Sigmoid colon (tissue), 3 donors: ENCODE measurements around the gene OR4N2.
"Not testable (repeated sequence)": the region's sequence is repeated elsewhere in the genome, so short reads cannot be mapped to it uniquely, and the experiment has no call there.

Experiments
- POLR2A ChIP-seq, 2 donors: fragments of 450-650 bp; IDR thresholded peaks; one replicate each; pipeline ENCODE4 v1.6.1; 2016; ENCODE audit warnings: antibody characterized with exemption in 2 of 2, mild to moderate bottlenecking in 2 of 2, moderate library complexity in 2 of 2
- TF ChIP-seq, protein P1 (sequence below), 4 experiments: fragments of 450-650 bp in 3 of 4; fragments of 200-600 bp in 1 of 4; IDR thresholded peaks; one replicate each; pipeline ENCODE4 v1.5.1; 2016 to 2019; ENCODE audit warnings: antibody characterized with exemption in 4 of 4, mild to moderate bottlenecking in 3 of 4, moderate library complexity in 2 of 4

GRCh38 chr14:19803470-19803869 lies at the start of gene OR4N2:
- TF ChIP-seq, protein P1, sequence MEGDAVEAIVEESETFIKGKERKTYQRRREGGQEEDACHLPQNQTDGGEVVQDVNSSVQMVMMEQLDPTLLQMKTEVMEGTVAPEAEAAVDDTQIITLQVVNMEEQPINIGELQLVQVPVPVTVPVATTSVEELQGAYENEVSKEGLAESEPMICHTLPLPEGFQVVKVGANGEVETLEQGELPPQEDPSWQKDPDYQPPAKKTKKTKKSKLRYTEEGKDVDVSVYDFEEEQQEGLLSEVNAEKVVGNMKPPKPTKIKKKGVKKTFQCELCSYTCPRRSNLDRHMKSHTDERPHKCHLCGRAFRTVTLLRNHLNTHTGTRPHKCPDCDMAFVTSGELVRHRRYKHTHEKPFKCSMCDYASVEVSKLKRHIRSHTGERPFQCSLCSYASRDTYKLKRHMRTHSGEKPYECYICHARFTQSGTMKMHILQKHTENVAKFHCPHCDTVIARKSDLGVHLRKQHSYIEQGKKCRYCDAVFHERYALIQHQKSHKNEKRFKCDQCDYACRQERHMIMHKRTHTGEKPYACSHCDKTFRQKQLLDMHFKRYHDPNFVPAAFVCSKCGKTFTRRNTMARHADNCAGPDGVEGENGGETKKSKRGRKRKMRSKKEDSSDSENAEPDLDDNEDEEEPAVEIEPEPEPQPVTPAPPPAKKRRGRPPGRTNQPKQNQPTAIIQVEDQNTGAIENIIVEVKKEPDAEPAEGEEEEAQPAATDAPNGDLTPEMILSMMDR (IDR thresholded peaks at IDR 0.05): not testable (repeated sequence)
- not testable (repeated sequence) for TF ChIP-seq POLR2A (IDR thresholded peaks at IDR 0.05)
